ENCODE measurements around the gene GRM7.
"Not testable (repeated sequence)": the region's sequence is repeated elsewhere in the genome, so short reads cannot be mapped to it uniquely, and the experiment has no call there.

GRM7 gene

GRCh38 chr3:6921876-6922275 is 61.0 kb downstream of the GRM7 start:
- H3K36me3 ChIP-seq (ENCODE audit: control insufficient read depth in 1 of 2, insufficient read depth in 2 of 2, low read length in 2 of 2): no peaks in the 10 kb centered on the region
- WGBS (ENCODE audit: extremely low coverage, insufficient coverage, insufficient read length): no CpG with 5 or more reads among the region's 8 CpGs
- no peaks in the 10 kb centered on the region for H3K9me3 ChIP-seq (ENCODE audit: insufficient read depth, low read depth, low read length)
- H2BK5ac ChIP-seq (ENCODE audit: low read depth, low read length, poor library complexity): no peak overlapping the region
- H3K79me1 ChIP-seq (ENCODE audit: low read length): no peaks in the 10 kb centered on the region
- no peaks in the 10 kb centered on the region for H3K79me2 ChIP-seq (ENCODE audit: control insufficient read depth, insufficient read depth, low read length, poor library complexity)
- no peak overlapping the region for H3K4me3 ChIP-seq (ENCODE audit: low read depth, low read length)
- no peak overlapping the region for H3K27ac ChIP-seq (ENCODE audit: low read depth, low read length)
- no peak overlapping the region for H3K9ac ChIP-seq (ENCODE audit: low read length)
- no peak overlapping the region for H4K12ac ChIP-seq (ENCODE audit: low read depth, low read length)
- H3K23ac ChIP-seq (ENCODE audit: low read length): no peak overlapping the region
- H3K14ac ChIP-seq (ENCODE audit: low read length): no peak overlapping the region
- H2BK120ac ChIP-seq (ENCODE audit: insufficient read depth, low read length, poor library complexity): no peak overlapping the region
- H2BK12ac ChIP-seq (ENCODE audit: low read length): no peak overlapping the region
- H3K27me3 ChIP-seq (ENCODE audit: insufficient read depth, low read length): no peaks in the 10 kb centered on the region
- H3K18ac ChIP-seq (ENCODE audit: low read length): no peak overlapping the region
- H3K4me1 ChIP-seq (ENCODE audit: control insufficient read depth in 1 of 2, insufficient read depth in 2 of 2, low read length in 2 of 2): no peaks in the 10 kb centered on the region
- H2AFZ ChIP-seq (ENCODE audit: insufficient read depth, low read length, poor library complexity): no peak overlapping the region
- no peak overlapping the region for H4K91ac ChIP-seq (ENCODE audit: low read depth, low read length)
- no peak overlapping the region for H2AK5ac ChIP-seq (ENCODE audit: low read length)
- no peak for DNase-seq
- no peak overlapping the region for H3K4ac ChIP-seq (ENCODE audit: low read depth, low read length)
- H4K8ac ChIP-seq (ENCODE audit: low read depth, low read length): no peak overlapping the region
- no peak overlapping the region for H3K4me2 ChIP-seq (ENCODE audit: low read length)

DNA sequence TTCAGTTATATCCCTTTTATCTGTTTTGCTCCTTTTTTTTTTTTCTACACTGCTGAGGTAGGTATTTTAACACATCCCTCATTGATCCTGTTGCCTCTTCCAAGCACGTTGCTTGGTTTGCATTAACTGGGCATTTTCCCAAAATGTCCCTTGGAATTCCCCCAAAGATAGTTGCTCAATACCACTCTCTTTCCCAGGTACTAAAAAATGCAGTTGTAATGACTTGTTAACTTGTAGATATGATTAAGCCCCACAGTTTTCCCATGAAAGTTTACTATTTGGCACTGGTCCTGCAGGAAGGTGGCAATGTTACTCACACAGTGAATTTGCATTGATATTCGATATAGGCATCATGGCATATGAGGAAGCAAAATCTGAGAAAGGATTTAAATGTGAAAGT is 67.1 kb downstream of the GRM7 start:
- Histone ChIP-seq H3K27me3 (ENCODE audit: insufficient read depth, low read length) (no peaks in the 10 kb centered on the region), H3K4me1 (ENCODE audit: control insufficient read depth in 1 of 2, insufficient read depth in 2 of 2, low read length in 2 of 2) (no peaks in the 10 kb centered on the region), H3K79me2 (ENCODE audit: control insufficient read depth, insufficient read depth, low read length, poor library complexity) (no peaks in the 10 kb centered on the region), H2BK5ac (ENCODE audit: low read depth, low read length, poor library complexity) (no peak overlapping the region), H3K23ac (ENCODE audit: low read length) (no peak overlapping the region), H2AK5ac (ENCODE audit: low read length) (no peak overlapping the region), H3K18ac (ENCODE audit: low read length) (no peak overlapping the region), H4K12ac (ENCODE audit: low read depth, low read length) (no peak overlapping the region), H3K4me2 (ENCODE audit: low read length) (no peak overlapping the region), H2AFZ (ENCODE audit: insufficient read depth, low read length, poor library complexity) (no peak overlapping the region), H3K27ac (ENCODE audit: low read depth, low read length) (no peak overlapping the region), H3K79me1 (ENCODE audit: low read length) (no peaks in the 10 kb centered on the region), H3K4me3 (ENCODE audit: low read depth, low read length) (no peak overlapping the region), H3K36me3 (ENCODE audit: control insufficient read depth in 1 of 2, insufficient read depth in 2 of 2, low read length in 2 of 2) (no peaks in the 10 kb centered on the region), H2BK12ac (ENCODE audit: low read length) (no peak overlapping the region), H4K8ac (ENCODE audit: low read depth, low read length) (no peak overlapping the region), H2BK120ac (ENCODE audit: insufficient read depth, low read length, poor library complexity) (no peak overlapping the region), H4K91ac (ENCODE audit: low read depth, low read length) (no peak overlapping the region), H3K9ac (ENCODE audit: low read length) (no peak overlapping the region), H3K9me3 (ENCODE audit: insufficient read depth, low read depth, low read length) (no peaks in the 10 kb centered on the region), H3K14ac (ENCODE audit: low read length) (no peak overlapping the region), H3K4ac (ENCODE audit: low read depth, low read length) (no peak overlapping the region)
- WGBS (ENCODE audit: extremely low coverage, insufficient coverage, insufficient read length): no CpG with 5 or more reads among the region's 2 CpGs
- DNase-seq: no peak

- Histone ChIP-seq H3K9me3 (ENCODE audit: insufficient read depth, low read depth, low read length) (no peaks in the 10 kb centered on the region), H2BK120ac (ENCODE audit: insufficient read depth, low read length, poor library complexity) (no peak overlapping the region), H3K9ac (ENCODE audit: low read length) (no peak overlapping the region), H3K27ac (ENCODE audit: low read depth, low read length) (no peak overlapping the region), H4K12ac (ENCODE audit: low read depth, low read length) (no peak overlapping the region), H3K4me3 (ENCODE audit: low read depth, low read length) (no peak overlapping the region), H2BK5ac (ENCODE audit: low read depth, low read length, poor library complexity) (no peak overlapping the region), H3K79me2 (ENCODE audit: control insufficient read depth, insufficient read depth, low read length, poor library complexity) (no peaks in the 10 kb centered on the region), H2AK5ac (ENCODE audit: low read length) (no peak overlapping the region), H3K36me3 (ENCODE audit: control insufficient read depth in 1 of 2, insufficient read depth in 2 of 2, low read length in 2 of 2) (no peaks in the 10 kb centered on the region), H3K79me1 (ENCODE audit: low read length) (no peaks in the 10 kb centered on the region), H3K4me1 (ENCODE audit: control insufficient read depth in 1 of 2, insufficient read depth in 2 of 2, low read length in 2 of 2) (no peaks in the 10 kb centered on the region), H2AFZ (ENCODE audit: insufficient read depth, low read length, poor library complexity) (no peak overlapping the region), H3K27me3 (ENCODE audit: insufficient read depth, low read length) (no peaks in the 10 kb centered on the region), H4K91ac (ENCODE audit: low read depth, low read length) (no peak overlapping the region), H2BK12ac (ENCODE audit: low read length) (no peak overlapping the region), H3K23ac (ENCODE audit: low read length) (no peak overlapping the region), H3K4me2 (ENCODE audit: low read length) (no peak overlapping the region), H4K8ac (ENCODE audit: low read depth, low read length) (no peak overlapping the region), H3K14ac (ENCODE audit: low read length) (no peak overlapping the region), H3K18ac (ENCODE audit: low read length) (no peak overlapping the region), H3K4ac (ENCODE audit: low read depth, low read length) (no peak overlapping the region)
- WGBS (ENCODE audit: extremely low coverage, insufficient coverage, insufficient read length): no CpG with 5 or more reads among the region's 2 CpGs
- DNase-seq: no peak
Observed at GRCh38 chr3:6929918-6930317, 69.0 kb downstream of the GRM7 start.

- H2AK5ac ChIP-seq (ENCODE audit: low read length); H3K9me3 ChIP-seq (ENCODE audit: insufficient read depth, low read depth, low read length); H3K27ac ChIP-seq (ENCODE audit: low read depth, low read length); H4K8ac ChIP-seq (ENCODE audit: low read depth, low read length); H3K14ac ChIP-seq (ENCODE audit: low read length); H4K91ac ChIP-seq (ENCODE audit: low read depth, low read length); H2BK120ac ChIP-seq (ENCODE audit: insufficient read depth, low read length, poor library complexity); H2AFZ ChIP-seq (ENCODE audit: insufficient read depth, low read length, poor library complexity); H2BK5ac ChIP-seq (ENCODE audit: low read depth, low read length, poor library complexity); H3K79me2 ChIP-seq (ENCODE audit: control insufficient read depth, insufficient read depth, low read length, poor library complexity); H3K36me3 ChIP-seq (ENCODE audit: control insufficient read depth in 1 of 2, insufficient read depth in 2 of 2, low read length in 2 of 2); H3K4me3 ChIP-seq (ENCODE audit: low read depth, low read length); H4K12ac ChIP-seq (ENCODE audit: low read depth, low read length); H3K79me1 ChIP-seq (ENCODE audit: low read length); H3K4ac ChIP-seq (ENCODE audit: low read depth, low read length); H3K23ac ChIP-seq (ENCODE audit: low read length); H3K4me2 ChIP-seq (ENCODE audit: low read length); H3K4me1 ChIP-seq (ENCODE audit: control insufficient read depth in 1 of 2, insufficient read depth in 2 of 2, low read length in 2 of 2); H3K9ac ChIP-seq (ENCODE audit: low read length); H3K18ac ChIP-seq (ENCODE audit: low read length); H2BK12ac ChIP-seq (ENCODE audit: low read length); H3K27me3 ChIP-seq (ENCODE audit: insufficient read depth, low read length): not testable (repeated sequence)
- WGBS (ENCODE audit: extremely low coverage, insufficient coverage, insufficient read length): no CpG with 5 or more reads among the region's 2 CpGs
- peak in 1 of 2 donors; percentile 2 for DNase-seq
Observed at GRCh38 chr3:6935418-6935817, 74.5 kb downstream of the GRM7 start.
